Bronchial epithelial cell (primary cell): ENCODE results near the gene SP110. TPM values are rescaled to one million over a fixed set of nuclear protein-coding genes. Genes with fewer than 3 reads are reported as not detected.
A peak's percentile ranks its signal among the peaks of the same experiment; 100 is the strongest.

Experiments
- DNase-seq: peaks from one replicate; pipeline ENCODE4 v3.0.0-alpha.2; 2010; ENCODE audit warnings: low read depth
- FAIRE-seq: peaks from 2 replicates; lab custom pipeline; 2011; peaks lifted over from hg19 to GRCh38; lab: Jason Lieb, UNC
- H3K27me3 ChIP-seq: 2 replicates; pipeline ENCODE4 v1.5.1; 2011; ENCODE audit warnings: low read length; ENCODE audit not compliant: control insufficient read depth, insufficient read depth
- H3K36me3 ChIP-seq: 2 replicates; pipeline ENCODE4 v1.5.1; 2011; ENCODE audit warnings: low read length; ENCODE audit not compliant: control insufficient read depth, insufficient read depth
- H3K4me3 ChIP-seq: 2 replicates; pipeline ENCODE4 v1.5.1; 2011; ENCODE audit warnings: mild to moderate bottlenecking, low read depth, low read length, control low read depth
- CTCF ChIP-seq: IDR thresholded peaks from 2 replicates; pipeline ENCODE4 v1.5.1; 2011; ENCODE audit warnings: mild to moderate bottlenecking, moderate library complexity, low read length, control low read depth, inconsistent platforms; ENCODE audit not compliant: insufficient read depth, severe bottlenecking
- total RNA-seq: library from RNA; depleted of rRNA; stranded (reverse); fragments of >200 nt; gene quantifications from 2 replicates; pipeline ENCODE4 v1.2.1, GENCODE V29; 2014

Gene SP110
- total RNA-seq, 1 donor from 2014 or later, result 0.53 TPM

GRCh38 chr2:230140667-230141066 lies 79.1 kb downstream of the SP110 start:
- no peak for FAIRE-seq

DNA sequence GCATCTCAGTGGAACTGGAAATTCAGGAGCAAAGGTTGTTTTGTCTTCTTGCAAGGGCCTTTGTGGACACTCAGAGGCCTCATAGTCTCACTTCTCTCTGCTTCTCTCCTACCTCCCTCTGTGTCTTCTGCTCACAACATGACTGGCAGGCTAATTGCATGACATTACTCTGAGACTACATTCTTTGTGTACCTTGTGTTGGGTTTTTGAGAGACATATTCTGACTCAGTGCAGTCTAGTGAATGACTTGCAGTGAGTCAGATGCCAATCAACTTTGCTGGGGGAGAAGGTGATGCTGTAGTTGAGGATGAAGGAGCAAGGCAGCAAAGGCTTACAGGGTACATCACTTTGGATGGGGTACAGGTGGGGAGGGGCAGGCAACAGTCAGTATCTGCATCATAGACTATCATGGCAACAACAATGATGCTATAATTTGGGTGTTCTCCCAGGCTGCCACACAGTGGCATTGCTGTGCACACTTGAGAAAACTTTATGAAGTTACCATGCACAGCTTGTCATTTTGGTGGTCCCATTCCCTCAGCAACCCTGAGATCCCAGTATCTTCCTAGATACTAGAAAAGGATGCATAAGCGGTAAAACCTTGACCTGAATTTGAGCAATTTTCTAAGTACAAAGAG lies 81.8 kb downstream of the SP110 start:
- Histone ChIP-seq H3K36me3 (no peaks in the 10 kb centered on the region), H3K27me3 (no peaks in the 10 kb centered on the region), H3K4me3 (no peak overlapping the region)
- FAIRE-seq (peak; percentile 79), DNase-seq (peak; percentile 92)
- no peak for TF ChIP-seq CTCF

More at GRCh38 chr2:230140667-230141066, 79.1 kb downstream of the SP110 start:
- Histone ChIP-seq H3K36me3 (no peaks in the 10 kb centered on the region), H3K4me3 (no peak overlapping the region), H3K27me3 (no peaks in the 10 kb centered on the region)
- no peak for TF ChIP-seq CTCF
- no peak for DNase-seq

- FAIRE-seq (no peak), DNase-seq (no peak)
- Histone ChIP-seq H3K27me3 (no peaks in the 10 kb centered on the region), H3K4me3 (no peak overlapping the region), H3K36me3 (no peaks in the 10 kb centered on the region)
- TF ChIP-seq CTCF, result no peak
Observed at GRCh38 chr2:230135130-230135525, 84.7 kb downstream of the SP110 start.

DNA sequence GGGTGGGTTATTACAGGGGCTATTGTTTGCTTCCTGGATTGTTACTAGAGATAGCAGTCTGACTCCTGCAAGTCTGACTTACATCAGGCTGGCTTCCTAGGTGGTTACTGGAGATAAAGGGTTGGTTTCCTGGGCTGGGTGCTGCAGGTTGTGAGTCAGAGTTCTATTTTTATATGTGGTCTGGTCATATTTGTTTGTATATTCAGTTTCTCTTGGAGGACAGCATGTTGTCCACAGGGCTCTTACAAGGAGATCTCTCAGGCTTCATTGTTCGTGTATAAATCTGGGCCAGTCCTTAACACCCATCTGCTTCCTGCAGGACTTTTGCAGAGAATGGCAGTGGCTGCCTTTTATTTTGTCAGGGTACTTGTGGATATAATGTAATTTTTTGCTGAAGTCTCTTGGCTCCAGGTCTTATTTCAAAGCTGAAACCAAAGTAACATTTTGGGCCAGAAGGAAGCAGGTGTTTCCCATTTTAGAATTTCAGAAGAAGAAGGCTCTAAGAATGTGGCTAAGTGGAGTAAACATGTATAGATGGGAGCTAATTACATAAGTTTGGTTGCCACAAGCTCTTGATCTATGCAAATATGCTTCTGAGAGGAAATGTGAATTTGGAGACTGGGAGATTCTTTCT lies 85.2 kb downstream of the SP110 start:
- no peak overlapping the region for H3K4me3 ChIP-seq
- DNase-seq (peak; percentile 70), FAIRE-seq (no peak)
- no peaks in the 10 kb centered on the region for H3K27me3 ChIP-seq
- TF ChIP-seq CTCF, result no peak
- H3K36me3 ChIP-seq, result no peaks in the 10 kb centered on the region

DNA sequence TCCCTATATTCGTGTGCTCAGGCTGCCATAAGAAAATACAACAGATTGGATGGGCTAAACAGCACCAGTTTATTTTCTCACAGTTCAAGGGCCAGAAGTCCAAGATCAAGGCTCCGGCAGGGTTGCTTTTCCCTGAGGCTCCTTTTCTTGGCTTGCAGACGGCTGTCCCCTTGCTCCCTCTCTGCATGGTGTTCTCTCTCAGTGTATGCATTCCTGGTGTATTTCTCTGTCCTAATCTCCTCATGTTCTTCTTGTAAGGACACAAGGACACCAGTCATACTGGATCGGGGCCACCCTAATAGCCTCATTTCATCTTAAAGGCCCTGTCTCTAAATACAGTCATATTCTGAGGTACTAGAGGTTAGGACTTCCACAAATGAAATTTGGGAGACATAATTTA lies 88.4 kb downstream of the SP110 start:
- Histone ChIP-seq H3K27me3 (no peaks in the 10 kb centered on the region), H3K36me3 (no peaks in the 10 kb centered on the region), H3K4me3 (no peak overlapping the region)
- FAIRE-seq (no peak), DNase-seq (no peak)
- no peak for TF ChIP-seq CTCF
